Left lung (tissue), 10 donors: Measurements from ENCODE around the gene SLC38A2. TPM values are rescaled to one million over a fixed set of nuclear protein-coding genes. Genes with fewer than 3 reads are reported as not detected.

Experiments used
- ATAC-seq: fragments of 200-7000 bp; cut with Tn5 transposase; one replicate; pipeline ENCODE4 v1.9.1; 2020; ENCODE audit warnings: moderate library complexity
- DNase-seq, 4 donors: peaks; one replicate each; pipeline ENCODE4 v3.0.0-alpha.2; 2013 to 2020
- H3K27ac ChIP-seq, 2 donors: fragments of 200-600 bp; sonication (generic) in 1 of 2; one replicate each; pipeline versions ENCODE4 v1.5.0 to v1.8.0; 2020 to 2021
- H3K27me3 ChIP-seq, 2 donors: fragments of 200-600 bp; sonication (generic) in 1 of 2; one replicate each; pipeline versions ENCODE4 v1.5.0 to v1.8.0; 2020 to 2021
- H3K36me3 ChIP-seq, 2 donors: fragments of 200-600 bp; sonication (generic) in 1 of 2; one replicate each; pipeline versions ENCODE4 v1.5.0 to v1.8.0; 2020 to 2021
- H3K4me1 ChIP-seq, 2 donors: fragments of 200-600 bp; one replicate each; pipeline ENCODE4 v1.8.0; 2021
- H3K4me3 ChIP-seq, 2 donors: fragments of 200-600 bp; sonication (generic) in 1 of 2; one replicate each; pipeline versions ENCODE4 v1.5.0 to v1.8.0; 2020 to 2021; ENCODE audit warnings: mild to moderate bottlenecking in 1 of 2
- H3K9me3 ChIP-seq, 2 donors: fragments of 200-600 bp; sonication (generic) in 1 of 2; one replicate each; pipeline versions ENCODE4 v1.5.0 to v1.8.0; 2020 to 2021
- intact Hi-C, 2 donors: fragments of 100-400 bp; cut with DNase I; formaldehyde crosslinking; loops; one replicate each; pipeline versions ENCODE4 v1.11.2 to v1.14.2; 2022
- polyA plus RNA-seq, 6 donors: library from polyadenylated mRNA; unstranded; fragments of 120-200 nt; gene quantifications; one replicate each; pipeline ENCODE4 v1.2.1, GENCODE V29; 2013; ENCODE audit not compliant: insufficient read length in 6 of 6
- total RNA-seq, 2 donors: library from RNA; stranded (reverse); fragmentation: NEBNext Ultra II Directional; extraction: Animal tissue kit (Norgen Biotek cat#: 25700); gene quantifications; one replicate each; pipeline ENCODE4 v1.2.1, GENCODE V29; 2021
- TF ChIP-seq, protein P1 (sequence below), 2 donors: fragments of 200-600 bp; sonication (generic) in 1 of 2; IDR thresholded peaks; one replicate each; pipeline versions ENCODE4 v1.5.0 to v1.8.0; 2021; ENCODE audit warnings: antibody characterized with exemption in 2 of 2
- donor health status: DM: no; HTN: yes; CAD: no.
- donor health status: DM: no; HTN: no; CAD: no.

Gene SLC38A2
- total and polyA plus RNA-seq, 8 donors, result 154 to 270 (median 183) TPM

DNA sequence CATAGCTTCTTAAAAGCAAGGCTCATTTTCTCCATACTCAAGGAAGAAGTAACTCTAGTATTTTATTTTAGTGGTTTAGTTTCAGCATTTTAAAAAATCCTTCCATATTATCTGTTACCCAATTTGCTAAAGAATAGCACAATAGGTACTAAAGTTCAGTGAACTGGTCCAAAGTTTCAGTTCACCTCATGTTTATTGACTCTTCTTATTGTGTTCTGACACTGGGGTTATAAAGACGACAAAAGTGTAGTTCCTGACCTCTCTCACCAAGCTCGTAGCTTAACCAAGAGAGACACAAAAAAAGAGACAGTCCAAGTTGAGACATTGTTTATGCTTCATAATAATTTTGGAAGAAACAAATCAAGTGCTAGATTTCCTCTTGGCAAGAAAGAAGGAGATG, 40.8 kb upstream of the SLC38A2 start:
- ATAC-seq (no peak), DNase-seq (no peak)
- H3K36me3 ChIP-seq, result no peaks in the 10 kb centered on the region
- H3K4me1 ChIP-seq, result no peaks in the 10 kb centered on the region
- no peak overlapping the region for H3K27ac ChIP-seq
- intact Hi-C loops, result no loop called here
- TF ChIP-seq, protein P1, sequence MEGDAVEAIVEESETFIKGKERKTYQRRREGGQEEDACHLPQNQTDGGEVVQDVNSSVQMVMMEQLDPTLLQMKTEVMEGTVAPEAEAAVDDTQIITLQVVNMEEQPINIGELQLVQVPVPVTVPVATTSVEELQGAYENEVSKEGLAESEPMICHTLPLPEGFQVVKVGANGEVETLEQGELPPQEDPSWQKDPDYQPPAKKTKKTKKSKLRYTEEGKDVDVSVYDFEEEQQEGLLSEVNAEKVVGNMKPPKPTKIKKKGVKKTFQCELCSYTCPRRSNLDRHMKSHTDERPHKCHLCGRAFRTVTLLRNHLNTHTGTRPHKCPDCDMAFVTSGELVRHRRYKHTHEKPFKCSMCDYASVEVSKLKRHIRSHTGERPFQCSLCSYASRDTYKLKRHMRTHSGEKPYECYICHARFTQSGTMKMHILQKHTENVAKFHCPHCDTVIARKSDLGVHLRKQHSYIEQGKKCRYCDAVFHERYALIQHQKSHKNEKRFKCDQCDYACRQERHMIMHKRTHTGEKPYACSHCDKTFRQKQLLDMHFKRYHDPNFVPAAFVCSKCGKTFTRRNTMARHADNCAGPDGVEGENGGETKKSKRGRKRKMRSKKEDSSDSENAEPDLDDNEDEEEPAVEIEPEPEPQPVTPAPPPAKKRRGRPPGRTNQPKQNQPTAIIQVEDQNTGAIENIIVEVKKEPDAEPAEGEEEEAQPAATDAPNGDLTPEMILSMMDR (IDR thresholded peaks at IDR 0.05), result no peak
- H3K27me3 ChIP-seq, result no peaks in the 10 kb centered on the region
- H3K9me3 ChIP-seq, result no peaks in the 10 kb centered on the region
- H3K4me3 ChIP-seq, result no peak overlapping the region

DNA sequence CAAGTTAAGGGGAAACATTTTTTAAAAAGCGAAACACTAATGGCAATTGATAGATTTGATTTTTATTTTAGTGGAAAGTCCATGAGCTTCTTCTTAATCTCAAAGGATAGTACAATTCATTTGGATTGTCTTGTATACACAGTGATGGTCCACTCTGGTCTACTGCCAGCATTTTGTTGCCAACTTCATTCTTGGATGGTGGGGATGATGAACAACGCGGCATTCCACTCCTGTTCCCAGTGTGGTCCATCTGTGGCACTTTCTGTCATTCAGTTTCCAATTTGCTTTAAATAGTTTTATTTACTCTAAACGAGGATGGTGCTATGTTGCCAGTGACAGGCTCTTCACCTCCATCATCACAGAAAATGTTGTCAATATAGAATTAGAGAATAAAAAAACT, 40.3 kb upstream of the SLC38A2 start:
- intact Hi-C loops, result no loop called here
- TF ChIP-seq, protein P1 (IDR thresholded peaks at IDR 0.05), result no peak
- no peak overlapping the region for H3K27ac ChIP-seq
- no peaks in the 10 kb centered on the region for H3K36me3 ChIP-seq
- DNase-seq (no peak), ATAC-seq (no peak)
- H3K27me3 ChIP-seq, result no peaks in the 10 kb centered on the region
- H3K4me3 ChIP-seq, result no peak overlapping the region
- no peaks in the 10 kb centered on the region for H3K9me3 ChIP-seq
- no peaks in the 10 kb centered on the region for H3K4me1 ChIP-seq

DNA sequence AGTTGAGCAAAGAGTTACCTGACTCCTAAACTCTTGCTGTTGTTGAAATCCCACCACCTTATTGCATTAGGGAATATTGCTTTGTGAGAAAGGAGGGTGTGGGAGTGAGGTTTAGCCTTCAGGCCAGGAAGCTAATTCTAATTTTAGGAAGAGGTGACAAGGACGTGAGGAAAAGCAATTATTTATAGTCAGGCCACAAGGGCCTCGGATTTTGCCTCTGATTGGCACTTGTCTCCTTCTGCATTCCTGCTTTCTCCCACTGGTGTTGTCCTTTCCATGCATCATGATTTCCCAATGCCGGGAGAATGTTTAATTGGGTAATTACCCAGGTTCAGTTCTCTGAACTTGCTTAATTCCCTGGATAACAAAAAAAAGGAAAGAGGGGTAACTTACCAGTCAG, 37.9 kb upstream of the SLC38A2 start:
- ATAC-seq, result no peak
- Histone ChIP-seq H3K4me1 (no peaks in the 10 kb centered on the region), H3K27me3 (no peaks in the 10 kb centered on the region), H3K27ac (no peak overlapping the region), H3K36me3 (no peaks in the 10 kb centered on the region), H3K4me3 (no peak overlapping the region), H3K9me3 (no peaks in the 10 kb centered on the region)
- intact Hi-C loops, result no loop called here
- TF ChIP-seq, protein P1 (IDR thresholded peaks at IDR 0.05), result no peak
- DNase-seq, result no peak

DNA sequence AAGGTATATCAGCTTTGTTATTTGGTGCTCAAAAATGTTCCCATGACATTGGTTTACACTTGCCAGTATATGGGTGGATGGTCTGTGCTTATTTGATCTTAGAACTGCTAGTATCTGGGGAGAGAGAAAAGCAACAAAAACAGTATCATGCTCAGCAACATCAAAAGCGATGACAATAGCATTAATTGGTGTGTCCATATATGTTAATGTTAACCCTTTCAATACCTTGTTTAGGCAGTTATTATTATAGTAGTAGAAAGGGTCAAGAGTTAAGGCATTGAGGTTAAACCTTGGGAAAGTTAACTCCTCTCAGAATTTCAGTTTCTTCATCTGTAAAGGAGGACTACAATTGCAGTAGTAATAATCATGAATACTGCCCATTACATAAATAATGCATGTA, 37.4 kb upstream of the SLC38A2 start:
- no peak for ATAC-seq
- no peaks in the 10 kb centered on the region for H3K9me3 ChIP-seq
- intact Hi-C loops, result no loop called here

DNA sequence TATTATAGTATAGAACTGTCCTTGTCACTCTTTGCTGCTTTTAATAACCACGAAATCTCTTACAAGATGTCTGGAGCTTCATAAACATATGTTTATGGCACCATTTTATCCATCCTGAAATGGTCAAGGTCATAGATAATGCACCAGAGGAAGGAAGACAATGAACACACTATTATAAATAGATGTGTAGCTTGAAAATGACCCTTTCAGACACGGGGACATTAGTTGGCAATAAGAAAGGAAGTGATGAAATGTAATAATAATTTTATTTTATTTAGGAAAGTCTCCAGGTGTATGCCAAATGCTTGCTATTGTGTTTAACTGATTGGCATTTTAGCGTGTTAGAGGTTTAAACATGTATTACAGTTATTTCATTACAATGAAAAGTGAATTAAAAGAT, 36.8 kb upstream of the SLC38A2 start:
- intact Hi-C loops, result no loop called here
- Histone ChIP-seq H3K4me3 (no peak overlapping the region), H3K9me3 (no peaks in the 10 kb centered on the region), H3K27me3 (no peaks in the 10 kb centered on the region), H3K36me3 (no peaks in the 10 kb centered on the region), H3K27ac (no peak overlapping the region), H3K4me1 (no peaks in the 10 kb centered on the region)
- TF ChIP-seq, protein P1 (IDR thresholded peaks at IDR 0.05), result no peak
- DNase-seq (no peak), ATAC-seq (no peak)

More for the DNA sequence above, 37.4 kb upstream of the SLC38A2 start:
- no peaks in the 10 kb centered on the region for H3K36me3 ChIP-seq
- TF ChIP-seq, protein P1 (IDR thresholded peaks at IDR 0.05), result no peak
- no peak for DNase-seq
- no peaks in the 10 kb centered on the region for H3K4me1 ChIP-seq
- H3K27ac ChIP-seq, result no peak overlapping the region
- H3K27me3 ChIP-seq, result no peaks in the 10 kb centered on the region
- H3K4me3 ChIP-seq, result no peak overlapping the region
